Stimulated activated naive B cell treated with anti-CD40 and anti-IgM and Interleukin-4, amounts not matched to agents 10 μg/mL and 1 μg/mL and 100 μg/mL, for 72 hours (primary cell): ENCODE measurements around the gene BTK.
A peak's percentile ranks its signal among the peaks of the same experiment; 100 is the strongest.

Experiments
- ATAC-seq, 2 donors: fragments of 150-1000 bp; cut with Tn5 transposase; replicated peaks; 2 replicates each; pipeline ENCODE4 v1.10.0; 2021; ENCODE audit warnings: moderate library complexity in 1 of 2
- DNase-seq: peaks from one replicate; pipeline ENCODE4 v3.0.0; 2021
- H3K27ac Mint-ChIP-seq: one replicate; pipeline ENCODE4 v1.8.0; 2022; ENCODE audit warnings: mild to moderate bottlenecking, mixed read lengths
- H3K27me3 Mint-ChIP-seq, 2 donors: one replicate each; pipeline ENCODE4 v1.8.0; 2022; ENCODE audit warnings: mixed read lengths in 2 of 2
- H3K36me3 Mint-ChIP-seq, 2 donors: one replicate each; pipeline ENCODE4 v1.8.0; 2022; ENCODE audit warnings: mixed read lengths in 2 of 2, mild to moderate bottlenecking in 1 of 2
- H3K4me1 Mint-ChIP-seq, 2 donors: one replicate each; pipeline ENCODE4 v1.8.0; 2022; ENCODE audit warnings: mixed read lengths in 2 of 2, mild to moderate bottlenecking in 1 of 2
- H3K4me3 Mint-ChIP-seq, 2 donors: one replicate each; pipeline ENCODE4 v1.8.0; 2022; ENCODE audit warnings: mild to moderate bottlenecking in 2 of 2, mixed read lengths in 2 of 2, moderate library complexity in 1 of 2
- H3K9me3 Mint-ChIP-seq, 2 donors: one replicate each; pipeline ENCODE4 v1.8.0; 2022; ENCODE audit warnings: mixed read lengths in 2 of 2, mild to moderate bottlenecking in 1 of 2

Gene BTK

GRCh38 chrX:101407748-101408531, 21.9 kb upstream of the BTK start, which contains the start of the genes GLA and HNRNPH2:
GLA (minus strand) TSS chrX:101407925; CDS start chrX:101407903, 22 bp downstream.
HNRNPH2 (plus strand) TSS chrX:101408222; CDS start chrX:101411989, 3,767 bp downstream.
- Mint-ChIP-seq H3K9me3 (peaks cover 2 to 5% of the 10 kb centered on the region in 2 donors), H3K4me1 (peaks cover 19 to 30% of the 10 kb centered on the region in 2 donors), H3K36me3 (peaks cover 17 to 26% of the 10 kb centered on the region in 2 donors), H3K4me3 (peak within 1 kb of the TSS; percentile 91 to 95), H3K27ac (peak within 1 kb of the TSS; percentile 95), H3K27me3 (no peaks in the 10 kb centered on the region)
- peak; percentile 88 for DNase-seq
- peak; percentile 88 to 91 for ATAC-seq

GRCh38 chrX:101407167-101407747, 21.3 kb upstream of the BTK start:
- Mint-ChIP-seq H3K36me3 (peaks cover 11 to 24% of the 10 kb centered on the region in 2 donors), H3K4me3 (peak overlapping the region; percentile 91 to 95), H3K9me3 (peaks cover 0 to 2% of the 10 kb centered on the region in 2 donors), H3K27ac (peak overlapping the region; percentile 95), H3K4me1 (peaks cover 13 to 23% of the 10 kb centered on the region in 2 donors), H3K27me3 (no peaks in the 10 kb centered on the region)
- ATAC-seq, result peak; percentile 21 to 28
- DNase-seq, result no peak

GRCh38 chrX:101399825-101400224, 13.8 kb upstream of the BTK start:
- peaks cover 0 to 2% of the 10 kb centered on the region in 2 donors for H3K4me1 Mint-ChIP-seq
- H3K27me3 Mint-ChIP-seq, result no peaks in the 10 kb centered on the region
- no peaks in the 10 kb centered on the region for H3K9me3 Mint-ChIP-seq
- ATAC-seq (no peak), DNase-seq (no peak)
- H3K36me3 Mint-ChIP-seq, result peaks cover 18 to 27% of the 10 kb centered on the region in 2 donors
- H3K4me3 Mint-ChIP-seq, result no peak overlapping the region
- H3K27ac Mint-ChIP-seq, result no peak overlapping the region

- Mint-ChIP-seq H3K27ac (no peak overlapping the region), H3K9me3 (no peaks in the 10 kb centered on the region)
- ATAC-seq, result no peak
These were observed 12.7 kb upstream of the BTK start for GRCh38 chrX:101398694-101399093.

GRCh38 chrX:101397779-101398178, 11.8 kb upstream of the BTK start:
- no peak for DNase-seq
- ATAC-seq, result no peak
- H3K27ac Mint-ChIP-seq, result no peak overlapping the region
- no peaks in the 10 kb centered on the region for H3K27me3 Mint-ChIP-seq
- no peak overlapping the region for H3K4me3 Mint-ChIP-seq
- H3K9me3 Mint-ChIP-seq, result no peaks in the 10 kb centered on the region
- peaks cover 3 to 16% of the 10 kb centered on the region in 2 donors for H3K4me1 Mint-ChIP-seq
- peaks cover 25 to 34% of the 10 kb centered on the region in 2 donors for H3K36me3 Mint-ChIP-seq

More at GRCh38 chrX:101398694-101399093, 12.7 kb upstream of the BTK start:
- Mint-ChIP-seq H3K36me3 (peaks cover 20 to 26% of the 10 kb centered on the region in 2 donors), H3K4me1 (peaks cover 1 to 7% of the 10 kb centered on the region in 2 donors), H3K27me3 (no peaks in the 10 kb centered on the region), H3K4me3 (no peak overlapping the region)
- DNase-seq, result no peak

GRCh38 chrX:101395789-101396188, 9.8 kb upstream of the BTK start:
- H3K27ac Mint-ChIP-seq, result no peak overlapping the region
- peaks cover 36 to 41% of the 10 kb centered on the region in 2 donors for H3K36me3 Mint-ChIP-seq
- no peaks in the 10 kb centered on the region for H3K9me3 Mint-ChIP-seq
- no peak overlapping the region for H3K4me3 Mint-ChIP-seq
- no peaks in the 10 kb centered on the region for H3K27me3 Mint-ChIP-seq
- peaks cover 6 to 19% of the 10 kb centered on the region in 2 donors for H3K4me1 Mint-ChIP-seq
- ATAC-seq, result no peak
- no peak for DNase-seq

GRCh38 chrX:101394372-101394771, 8.4 kb upstream of the BTK start:
- no peak for ATAC-seq
- Mint-ChIP-seq H3K9me3 (no peaks in the 10 kb centered on the region), H3K27ac (no peak overlapping the region), H3K4me1 (peaks cover 6 to 19% of the 10 kb centered on the region in 2 donors), H3K4me3 (no peak overlapping the region), H3K27me3 (no peaks in the 10 kb centered on the region), H3K36me3 (peaks cover 25 to 32% of the 10 kb centered on the region in 2 donors)
- no peak for DNase-seq

- H3K27ac Mint-ChIP-seq, result peak overlapping the region; percentile 83
- H3K36me3 Mint-ChIP-seq, result peaks cover 23 to 29% of the 10 kb centered on the region in 2 donors
- H3K9me3 Mint-ChIP-seq, result no peaks in the 10 kb centered on the region
- no peaks in the 10 kb centered on the region for H3K27me3 Mint-ChIP-seq
- no peak for DNase-seq
- peak overlapping the region; percentile 50 to 57 for H3K4me3 Mint-ChIP-seq
- H3K4me1 Mint-ChIP-seq, result peaks cover 6 to 19% of the 10 kb centered on the region in 2 donors
- no peak for ATAC-seq
These were observed 7.7 kb upstream of the BTK start for GRCh38 chrX:101393530-101394305.

GRCh38 chrX:101391831-101392230, 5.8 kb upstream of the BTK start:
- Mint-ChIP-seq H3K27ac (peak overlapping the region; percentile 99), H3K4me3 (peak overlapping the region; percentile 94 to 98), H3K4me1 (peaks cover 6 to 19% of the 10 kb centered on the region in 2 donors), H3K9me3 (no peaks in the 10 kb centered on the region), H3K36me3 (peaks cover 23 to 29% of the 10 kb centered on the region in 2 donors), H3K27me3 (no peaks in the 10 kb centered on the region)
- DNase-seq, result no peak
- ATAC-seq, result no peak

GRCh38 chrX:101390664-101391525, 4.9 kb upstream of the BTK start, which contains the start of gene RPL36A:
RPL36A (plus strand) TSS chrX:101391011; CDS start chrX:101391044, 33 bp downstream.
- Mint-ChIP-seq H3K27me3 (no peaks in the 10 kb centered on the region), H3K9me3 (no peaks in the 10 kb centered on the region), H3K4me1 (peaks cover 10 to 28% of the 10 kb centered on the region in 2 donors), H3K36me3 (peaks cover 23 to 29% of the 10 kb centered on the region in 2 donors), H3K4me3 (peak within 1 kb of the TSS; percentile 94 to 98), H3K27ac (peak within 1 kb of the TSS; percentile 99)
- peak; percentile 82 to 87 for ATAC-seq
- peak; percentile 83 for DNase-seq

- Mint-ChIP-seq H3K4me1 (peaks cover 9 to 22% of the 10 kb centered on the region in 2 donors), H3K4me3 (no peak overlapping the region), H3K27ac (no peak overlapping the region), H3K36me3 (peaks cover 21 to 24% of the 10 kb centered on the region in 2 donors), H3K27me3 (no peaks in the 10 kb centered on the region), H3K9me3 (no peaks in the 10 kb centered on the region)
- ATAC-seq (no peak), DNase-seq (no peak)
These were observed 2.6 kb upstream of the BTK start for GRCh38 chrX:101388604-101389003.

- Mint-ChIP-seq H3K27ac (peak overlapping the region; percentile 95), H3K9me3 (no peaks in the 10 kb centered on the region), H3K27me3 (no peaks in the 10 kb centered on the region), H3K4me1 (peaks cover 11 to 21% of the 10 kb centered on the region in 2 donors), H3K36me3 (peaks cover 11 to 18% of the 10 kb centered on the region in 2 donors), H3K4me3 (peak overlapping the region; percentile 87 to 92)
- DNase-seq (no peak), ATAC-seq (no peak)
These were observed 523 bp upstream of the BTK start for GRCh38 chrX:101386542-101386885.

GRCh38 chrX:101385026-101385684, 836 bp downstream of the BTK start:
- Mint-ChIP-seq H3K27me3 (no peaks in the 10 kb centered on the region), H3K27ac (peak overlapping the region; percentile 95), H3K4me1 (peaks cover 11 to 21% of the 10 kb centered on the region in 2 donors), H3K4me3 (peak overlapping the region; percentile 87 to 92), H3K36me3 (peaks cover 4 to 11% of the 10 kb centered on the region in 2 donors), H3K9me3 (no peaks in the 10 kb centered on the region)
- peak; percentile 27 to 31 for ATAC-seq
- DNase-seq, result no peak
